Muscle layer of colon (tissue), 2 donors: ENCODE results near the gene FMNL2.

ENCODE experiments used
- H3K27ac ChIP-seq: one replicate; pipeline ENCODE4 v1.7.0; 2013; ENCODE audit warnings: low read depth, mild to moderate bottlenecking, low read length, moderate library complexity
- H3K27me3 ChIP-seq, 2 donors: one replicate each; pipeline ENCODE4 v1.7.0; 2013; ENCODE audit warnings: low read length in 2 of 2, mild to moderate bottlenecking in 2 of 2; ENCODE audit not compliant: insufficient read depth in 2 of 2, control insufficient read depth in 1 of 2
- H3K36me3 ChIP-seq: one replicate; pipeline ENCODE4 v1.7.0; 2013; ENCODE audit warnings: mild to moderate bottlenecking, low read length; ENCODE audit not compliant: insufficient read depth
- H3K4me1 ChIP-seq: one replicate; pipeline ENCODE4 v1.7.0; 2013; ENCODE audit warnings: mild to moderate bottlenecking, low read length; ENCODE audit not compliant: insufficient read depth
- H3K4me3 ChIP-seq, 2 donors: one replicate each; pipeline ENCODE4 v1.7.0; 2013; ENCODE audit warnings: low read length in 2 of 2, low read depth in 1 of 2, mild to moderate bottlenecking in 1 of 2, moderate library complexity in 1 of 2
- H3K9ac ChIP-seq: one replicate; pipeline ENCODE4 v1.7.0; 2013; ENCODE audit warnings: low read length
- H3K9me3 ChIP-seq: one replicate; pipeline ENCODE4 v1.7.0; 2013; ENCODE audit warnings: mild to moderate bottlenecking, low read length
- donor health status: abdominal sarcoma.
- donor health status: Adenocarcinoma of cecum.

FMNL2 gene

DNA sequence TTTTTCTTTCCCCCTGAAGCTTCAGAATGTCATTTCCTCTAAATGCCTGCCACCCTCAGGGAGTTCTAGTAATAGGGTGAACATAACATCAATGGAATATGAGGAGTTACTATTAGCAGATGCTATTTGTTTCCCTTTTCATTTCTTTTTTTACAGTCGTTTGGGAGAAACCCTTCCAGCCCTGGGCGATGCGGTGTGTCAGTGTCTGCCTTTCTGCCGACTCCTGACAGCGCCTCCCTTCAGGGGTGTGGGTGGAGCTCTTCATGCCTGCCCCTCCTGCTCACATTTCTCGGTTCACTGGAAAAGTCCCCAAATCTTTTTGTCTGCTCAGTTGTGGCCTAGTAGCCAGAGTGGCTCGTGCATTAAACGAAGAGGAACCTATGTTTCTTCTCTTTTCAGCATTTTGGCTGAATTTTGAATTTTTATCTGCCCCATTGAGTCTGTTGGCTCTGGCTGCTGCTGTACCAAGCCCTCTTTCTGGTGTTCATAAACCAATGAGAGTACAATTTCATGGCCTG is 72.3 kb downstream of the FMNL2 start:
- Histone ChIP-seq H3K36me3 (no peaks in the 10 kb centered on the region), H3K4me3 (peak overlapping the region in 1 of 2 donors; percentile 26), H3K27ac (peak overlapping the region; percentile 35), H3K9me3 (no peaks in the 10 kb centered on the region), H3K27me3 (no peaks in the 10 kb centered on the region), H3K9ac (no peak overlapping the region), H3K4me1 (peaks cover 29% of the 10 kb centered on the region)

DNA sequence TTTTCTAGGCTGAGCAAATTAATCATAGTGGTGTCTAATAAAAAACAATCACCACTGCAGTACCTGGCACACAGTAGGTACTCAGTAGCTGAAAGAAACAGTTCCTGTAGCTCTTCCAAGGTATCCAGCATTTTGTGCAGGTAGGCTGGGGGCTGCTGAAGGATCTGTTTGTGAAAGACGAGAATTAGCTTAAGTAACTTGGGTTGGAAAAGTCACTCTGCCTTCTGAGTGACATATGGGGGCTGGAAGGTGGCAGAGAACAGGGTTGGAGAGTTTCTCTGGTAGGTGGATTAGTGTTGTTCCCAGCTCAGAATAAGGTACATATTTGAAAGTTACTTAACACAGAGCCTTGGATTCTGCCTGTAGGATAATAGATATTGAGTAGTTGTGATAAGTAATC is 72.8 kb downstream of the FMNL2 start:
- H3K4me3 ChIP-seq, result peak overlapping the region in 1 of 2 donors; percentile 26
- H3K36me3 ChIP-seq, result no peaks in the 10 kb centered on the region
- H3K9me3 ChIP-seq, result no peaks in the 10 kb centered on the region
- H3K27ac ChIP-seq, result no peak overlapping the region
- H3K9ac ChIP-seq, result no peak overlapping the region
- peaks cover 29% of the 10 kb centered on the region for H3K4me1 ChIP-seq
- no peaks in the 10 kb centered on the region for H3K27me3 ChIP-seq

DNA sequence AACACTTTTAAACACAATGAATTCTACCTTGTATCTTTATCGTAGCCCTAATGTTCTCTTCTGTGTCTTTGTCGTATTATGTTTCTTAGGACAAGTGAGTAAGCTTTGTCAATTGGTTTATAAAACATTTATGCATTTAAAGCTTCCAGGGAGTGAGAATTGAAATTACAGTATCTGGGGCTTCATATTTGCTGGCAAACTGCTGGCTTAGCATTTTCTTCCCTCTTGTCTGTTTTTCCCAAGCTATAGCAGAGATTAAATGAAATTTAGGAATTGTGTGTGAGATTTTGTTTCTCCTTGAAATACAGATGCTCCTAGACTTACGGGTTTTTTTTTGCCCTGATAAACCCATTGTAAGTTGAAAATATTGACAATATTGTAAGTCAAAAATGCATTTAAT is 73.3 kb downstream of the FMNL2 start:
- no peak overlapping the region for H3K9ac ChIP-seq
- H3K4me3 ChIP-seq, result no peak overlapping the region
- H3K9me3 ChIP-seq, result no peaks in the 10 kb centered on the region
- H3K27ac ChIP-seq, result no peak overlapping the region
- H3K4me1 ChIP-seq, result peaks cover 31% of the 10 kb centered on the region
- H3K36me3 ChIP-seq, result no peaks in the 10 kb centered on the region
- H3K27me3 ChIP-seq, result no peaks in the 10 kb centered on the region

DNA sequence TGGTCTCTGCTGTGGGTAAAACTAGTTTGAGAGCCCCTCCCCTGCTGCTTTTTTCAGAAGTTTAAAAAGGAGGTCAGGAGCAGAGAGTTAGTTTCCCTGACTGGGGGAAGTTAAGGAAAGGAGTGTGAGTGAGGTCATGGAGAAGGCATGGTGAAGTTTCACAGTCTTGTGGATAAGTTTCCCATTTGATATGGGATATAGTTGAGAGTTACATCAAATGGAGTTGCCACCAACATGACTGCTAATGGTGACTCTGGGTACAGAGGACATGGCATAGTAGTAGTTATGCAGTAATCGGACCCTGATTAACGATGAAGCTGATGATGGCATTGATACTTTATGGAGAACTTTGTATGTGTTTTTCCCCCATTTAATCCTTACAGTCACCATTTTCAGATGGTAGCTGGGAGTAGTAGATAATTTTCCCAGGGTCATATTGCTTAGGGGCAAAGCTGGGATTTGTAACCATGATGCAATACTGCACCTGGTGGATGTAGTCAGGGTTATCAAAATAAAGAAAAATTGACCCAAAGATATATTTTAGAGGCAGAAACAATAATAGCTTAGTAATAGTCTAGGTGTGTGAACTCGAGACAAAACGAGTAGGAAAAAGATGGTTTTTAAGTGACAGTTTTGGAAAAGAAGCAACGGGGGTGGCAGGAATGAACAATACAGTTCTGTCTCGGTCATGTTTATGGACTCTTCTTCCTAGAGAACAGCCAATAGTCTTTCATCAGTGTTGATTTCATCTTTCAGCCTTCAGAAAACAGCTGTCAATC is 74.6 kb downstream of the FMNL2 start:
- Histone ChIP-seq H3K4me3 (no peak overlapping the region), H3K9ac (no peak overlapping the region), H3K36me3 (no peaks in the 10 kb centered on the region), H3K27ac (no peak overlapping the region), H3K27me3 (no peaks in the 10 kb centered on the region), H3K4me1 (peaks cover 32% of the 10 kb centered on the region), H3K9me3 (no peaks in the 10 kb centered on the region)

DNA sequence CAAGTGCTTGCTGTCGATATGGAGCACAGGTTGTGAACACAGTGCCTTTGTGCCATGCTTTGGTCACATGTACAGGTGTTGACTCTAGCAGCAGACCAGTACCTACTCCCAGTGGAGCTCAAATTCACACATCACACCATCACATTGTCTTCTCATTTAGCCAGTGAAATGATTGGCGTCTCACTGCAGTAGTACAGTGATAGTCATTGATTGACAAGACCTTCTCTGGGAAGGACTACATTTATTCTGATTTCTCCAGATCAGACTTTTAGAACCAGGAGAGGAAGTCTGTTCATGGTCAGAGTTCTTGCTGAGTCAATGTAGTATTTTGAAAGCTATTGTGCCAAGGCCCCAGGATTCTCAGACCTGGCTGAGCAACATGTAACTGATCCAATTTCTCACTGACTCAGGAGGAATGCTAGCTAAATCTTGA is 75.2 kb downstream of the FMNL2 start:
- no peak overlapping the region for H3K9ac ChIP-seq
- H3K27ac ChIP-seq, result no peak overlapping the region
- no peaks in the 10 kb centered on the region for H3K27me3 ChIP-seq
- peaks cover 38% of the 10 kb centered on the region for H3K4me1 ChIP-seq
- H3K4me3 ChIP-seq, result no peak overlapping the region
- H3K36me3 ChIP-seq, result no peaks in the 10 kb centered on the region
- no peaks in the 10 kb centered on the region for H3K9me3 ChIP-seq

DNA sequence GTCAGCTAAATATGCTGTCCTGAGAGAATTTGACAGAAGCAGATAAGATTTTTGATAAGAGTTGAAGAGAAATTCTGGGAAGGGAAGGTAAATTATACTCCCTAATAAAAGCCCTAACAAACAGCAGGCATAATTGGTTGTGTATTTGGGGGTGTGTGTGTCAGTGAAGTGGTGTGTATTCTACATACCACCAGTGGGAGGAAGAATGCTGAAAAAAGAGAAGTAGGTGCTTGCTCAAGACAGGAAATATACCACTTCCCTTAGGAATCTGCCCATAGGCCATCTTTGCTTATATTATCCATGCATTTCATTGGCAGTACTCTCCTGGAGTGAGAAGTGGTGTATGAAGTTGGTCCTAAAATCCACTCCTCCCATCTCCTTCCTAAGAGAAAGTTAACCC is 76.2 kb downstream of the FMNL2 start:
- no peak overlapping the region for H3K9ac ChIP-seq
- no peaks in the 10 kb centered on the region for H3K9me3 ChIP-seq
- peaks cover 43% of the 10 kb centered on the region for H3K4me1 ChIP-seq
- H3K27ac ChIP-seq, result no peak overlapping the region
- H3K36me3 ChIP-seq, result no peaks in the 10 kb centered on the region
- H3K4me3 ChIP-seq, result no peak overlapping the region
- no peaks in the 10 kb centered on the region for H3K27me3 ChIP-seq

DNA sequence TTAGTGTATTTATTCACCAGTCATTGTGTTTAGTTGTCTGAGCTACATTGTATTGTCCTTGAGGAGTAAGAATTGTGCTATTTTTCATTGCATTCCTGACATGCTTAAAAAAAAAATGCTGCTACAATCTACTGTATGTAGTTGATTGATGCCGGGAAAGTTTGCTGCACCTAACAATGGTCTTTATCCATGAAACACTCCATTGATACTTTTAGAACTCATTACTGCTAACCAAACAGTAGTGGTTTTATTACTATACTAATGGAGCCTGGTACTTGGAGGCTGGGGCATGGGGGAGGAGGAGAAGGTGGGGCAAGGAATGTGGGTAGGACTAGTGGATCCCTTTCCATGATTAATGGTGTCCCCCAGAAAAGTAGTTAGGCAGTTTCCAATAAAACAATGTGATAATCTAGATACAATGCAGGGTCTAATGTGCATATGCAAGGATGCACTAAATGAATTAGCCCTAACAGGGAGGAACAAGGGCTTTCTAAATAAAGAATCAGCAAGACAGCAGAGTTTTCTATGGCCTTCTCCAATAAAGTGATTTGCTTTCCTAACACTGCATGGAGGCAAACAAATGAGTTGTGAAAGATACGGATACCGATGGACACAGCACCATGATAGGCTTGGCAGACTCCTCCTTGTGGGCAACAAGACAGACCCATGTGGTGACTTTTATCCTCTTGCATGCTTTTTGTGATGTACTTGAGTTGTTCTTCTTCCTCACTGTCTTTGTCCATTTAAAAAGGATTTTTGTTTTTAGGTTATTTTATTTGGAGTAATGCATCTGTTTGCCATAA is 78.5 kb downstream of the FMNL2 start:
- no peak overlapping the region for H3K27ac ChIP-seq
- no peaks in the 10 kb centered on the region for H3K27me3 ChIP-seq
- no peak overlapping the region for H3K9ac ChIP-seq
- peaks cover 32% of the 10 kb centered on the region for H3K4me1 ChIP-seq
- no peak overlapping the region for H3K4me3 ChIP-seq
- H3K9me3 ChIP-seq, result no peaks in the 10 kb centered on the region
- H3K36me3 ChIP-seq, result no peaks in the 10 kb centered on the region

DNA sequence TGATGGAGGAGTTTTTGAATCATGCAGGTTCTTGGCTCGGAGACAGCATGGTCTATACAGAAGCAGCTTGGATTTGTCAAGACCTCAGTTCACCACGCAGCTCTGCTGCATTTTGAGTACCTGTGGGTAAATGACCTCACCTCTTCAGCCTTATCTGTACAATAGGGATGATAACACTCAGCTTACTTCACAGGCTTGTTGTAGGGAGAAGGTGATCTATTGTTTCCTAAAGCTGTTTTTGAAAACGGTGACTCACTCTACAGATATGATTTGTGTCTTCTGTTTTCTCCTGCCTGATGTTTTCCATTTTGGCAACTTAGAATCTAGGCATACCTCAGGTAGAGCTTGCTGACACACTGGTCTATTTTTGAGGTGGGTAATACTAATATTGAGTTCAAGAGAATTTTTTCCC is 80.3 kb downstream of the FMNL2 start:
- Histone ChIP-seq H3K4me1 (peaks cover 32% of the 10 kb centered on the region), H3K9ac (no peak overlapping the region), H3K27ac (no peak overlapping the region), H3K9me3 (no peaks in the 10 kb centered on the region), H3K36me3 (no peaks in the 10 kb centered on the region), H3K4me3 (no peak overlapping the region), H3K27me3 (no peaks in the 10 kb centered on the region)

DNA sequence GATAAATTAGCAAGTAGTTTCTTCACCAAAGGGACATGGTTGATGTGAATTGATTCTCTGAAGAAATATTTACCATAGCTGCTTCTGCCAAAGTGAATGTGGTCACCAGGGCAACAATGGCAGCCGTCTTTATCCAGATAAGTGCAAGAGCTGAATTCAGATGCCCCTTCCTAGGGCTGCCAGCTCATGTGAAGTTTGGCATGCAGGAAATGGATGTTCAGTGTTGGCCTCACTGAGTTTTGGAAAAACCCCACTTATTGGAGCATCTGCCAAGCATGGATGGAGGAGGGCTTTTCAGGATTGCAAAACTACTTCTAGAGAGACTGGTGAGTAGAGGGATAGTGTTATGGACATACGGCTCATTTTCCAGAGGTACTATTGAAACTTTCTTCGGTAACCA is 80.8 kb downstream of the FMNL2 start:
- Histone ChIP-seq H3K36me3 (no peaks in the 10 kb centered on the region), H3K4me1 (peaks cover 28% of the 10 kb centered on the region), H3K27ac (no peak overlapping the region), H3K9ac (no peak overlapping the region), H3K9me3 (no peaks in the 10 kb centered on the region), H3K27me3 (no peaks in the 10 kb centered on the region), H3K4me3 (no peak overlapping the region)

DNA sequence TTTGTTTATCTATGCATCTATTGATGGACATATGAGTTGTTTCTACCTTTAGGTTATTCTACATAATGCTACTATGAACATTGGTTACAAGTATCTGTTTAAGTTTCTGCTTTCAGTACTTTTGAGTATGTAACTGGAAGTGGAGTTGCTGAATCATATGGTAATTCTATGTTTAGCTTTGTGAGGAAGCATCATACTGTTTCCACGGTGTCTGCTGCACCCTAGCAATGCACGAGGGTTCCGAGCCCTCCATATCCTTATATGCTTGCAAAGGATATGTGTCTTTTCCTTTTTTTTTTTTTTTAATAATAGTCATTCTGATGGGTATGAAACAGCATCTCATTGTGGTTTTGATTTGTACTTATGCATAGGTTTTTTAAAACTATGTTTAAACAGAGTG is 83.7 kb downstream of the FMNL2 start:
- Histone ChIP-seq H3K27me3 (no peaks in the 10 kb centered on the region), H3K9ac (no peak overlapping the region), H3K4me3 (no peak overlapping the region), H3K36me3 (no peaks in the 10 kb centered on the region), H3K27ac (no peak overlapping the region), H3K4me1 (peaks cover 17% of the 10 kb centered on the region), H3K9me3 (no peaks in the 10 kb centered on the region)

DNA sequence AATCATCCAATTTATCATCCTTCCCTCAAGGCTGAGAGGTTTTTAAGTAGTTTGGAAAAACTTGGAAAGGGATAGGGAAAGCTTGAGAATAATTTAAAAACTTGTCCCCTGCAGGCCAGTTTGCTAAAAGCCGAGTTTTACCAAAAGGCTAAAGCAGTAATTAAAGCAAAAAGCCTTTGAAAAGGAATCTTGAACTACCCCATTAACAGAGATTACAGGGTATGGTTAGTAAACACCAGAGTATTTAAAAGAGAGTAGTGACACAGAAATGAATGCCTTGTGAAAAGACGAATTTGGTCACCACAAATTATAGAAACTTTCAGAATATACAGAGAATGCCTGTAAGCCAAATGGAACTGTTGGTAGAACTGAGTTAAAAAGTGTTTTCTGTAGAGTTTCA is 85.0 kb downstream of the FMNL2 start:
- H3K27ac ChIP-seq, result no peak overlapping the region
- no peaks in the 10 kb centered on the region for H3K36me3 ChIP-seq
- peaks cover 11% of the 10 kb centered on the region for H3K4me1 ChIP-seq
- no peak overlapping the region for H3K9ac ChIP-seq
- no peaks in the 10 kb centered on the region for H3K27me3 ChIP-seq
- no peaks in the 10 kb centered on the region for H3K9me3 ChIP-seq
- H3K4me3 ChIP-seq, result no peak overlapping the region
